DND-41 (cell line): ENCODE results near the gene AFF3.

ENCODE experiments used
- ATAC-seq: fragments of 200-7000 bp; cut with Tn5 transposase; 3 replicates; pipeline ENCODE4 v1.9.1; 2021; ENCODE audit warnings: low read depth; ENCODE audit not compliant: insufficient read depth
- DNase-seq: peaks from one replicate; pipeline ENCODE4 v3.0.0-alpha.2; 2020
- H2AFZ ChIP-seq: 2 replicates; pipeline ENCODE4 v1.6.0; 2012; ENCODE audit warnings: low read depth, low read length
- H3K27ac ChIP-seq: 2 replicates; pipeline ENCODE4 v1.5.1; 2012; ENCODE audit warnings: low read length, inconsistent platforms
- H3K27me3 ChIP-seq: fragments of 200-600 bp; sonication (generic); 2 replicates; pipeline ENCODE4 v1.6.0; 2012; ENCODE audit warnings: low read length, mild to moderate bottlenecking, inconsistent platforms; ENCODE audit not compliant: insufficient read depth, poor library complexity
- H3K36me3 ChIP-seq: 2 replicates; pipeline ENCODE4 v1.5.1; 2012; ENCODE audit warnings: low read length, inconsistent platforms; ENCODE audit not compliant: insufficient read depth
- H3K4me1 ChIP-seq: 2 replicates; pipeline ENCODE4 v1.5.1; 2012; ENCODE audit warnings: mild to moderate bottlenecking, low read length; ENCODE audit not compliant: insufficient read depth
- H3K4me2 ChIP-seq: 2 replicates; pipeline ENCODE4 v1.6.0; 2012; ENCODE audit warnings: mild to moderate bottlenecking, moderate library complexity, low read length, inconsistent platforms; ENCODE audit not compliant: insufficient read depth
- H3K4me3 ChIP-seq, 2 experiments: fragments of 200-600 bp in 1 of 2; shearing (Covaris generic) in 1 of 2; 2 replicates each; pipeline ENCODE4 v1.5.1; 2012 to 2016; ENCODE audit warnings: inconsistent platforms in 2 of 2, low read length in 2 of 2, mild to moderate bottlenecking in 2 of 2, low read depth in 1 of 2, moderate library complexity in 1 of 2
- H3K79me2 ChIP-seq: 2 replicates; pipeline ENCODE4 v1.6.0; 2012; ENCODE audit warnings: low read length, inconsistent platforms; ENCODE audit not compliant: insufficient read depth
- H3K9ac ChIP-seq: 2 replicates; pipeline ENCODE4 v1.6.0; 2012; ENCODE audit warnings: low read depth, mild to moderate bottlenecking, inconsistent platforms, low read length, moderate library complexity
- H3K9me3 ChIP-seq: 2 replicates; pipeline ENCODE4 v1.5.1; 2012; ENCODE audit warnings: low read length, moderate library complexity, mild to moderate bottlenecking, inconsistent platforms; ENCODE audit not compliant: insufficient read depth, severe bottlenecking
- H4K20me1 ChIP-seq: 2 replicates; pipeline ENCODE4 v1.6.0; 2012; ENCODE audit warnings: low read length; ENCODE audit not compliant: insufficient read depth
- CTCF ChIP-seq: IDR thresholded peaks from 2 replicates; pipeline ENCODE4 v1.5.1; 2012; ENCODE audit warnings: borderline replicate concordance, low read length, moderate library complexity, mild to moderate bottlenecking; ENCODE audit not compliant: poor library complexity, severe bottlenecking; ENCODE audit errors: extremely low read depth
- EZH2 ChIP-seq: IDR thresholded peaks from 3 replicates; pipeline ENCODE4 v1.6.1; 2012; ENCODE audit warnings: borderline replicate concordance, low read depth, mild to moderate bottlenecking, moderate library complexity, low read length, inconsistent platforms; ENCODE audit not compliant: severe bottlenecking

Gene AFF3

GRCh38 chr2:99842451-99842850 lies 299.9 kb downstream of the AFF3 start:
- Histone ChIP-seq H2AFZ (no peak overlapping the region), H3K4me2 (no peak overlapping the region), H3K4me1 (no peaks in the 10 kb centered on the region), H3K79me2 (no peaks in the 10 kb centered on the region), H4K20me1 (no peaks in the 10 kb centered on the region; the same call in 1 of the 2 replicates), H3K36me3 (no peaks in the 10 kb centered on the region), H3K27me3 (no peaks in the 10 kb centered on the region), H3K4me3 (no peak overlapping the region), H3K9me3 (no peaks in the 10 kb centered on the region), H3K27ac (no peak overlapping the region), H3K9ac (no peak overlapping the region)
- TF ChIP-seq EZH2 (no peak), CTCF (no peak)
- DNase-seq, result no peak
- no peak for ATAC-seq

- DNase-seq (no peak), ATAC-seq (no peak)
- Histone ChIP-seq H3K36me3 (no peaks in the 10 kb centered on the region), H4K20me1 (no peaks in the 10 kb centered on the region; the same call in 1 of the 2 replicates), H3K4me1 (no peaks in the 10 kb centered on the region), H3K27ac (no peak overlapping the region), H3K9ac (no peak overlapping the region), H3K9me3 (no peaks in the 10 kb centered on the region), H3K79me2 (no peaks in the 10 kb centered on the region), H2AFZ (no peak overlapping the region), H3K4me3 (no peak overlapping the region), H3K4me2 (no peak overlapping the region), H3K27me3 (no peaks in the 10 kb centered on the region)
- TF ChIP-seq CTCF, result no peak
- TF ChIP-seq EZH2, result no peak
These were observed 300.6 kb downstream of the AFF3 start for GRCh38 chr2:99841749-99842148.

GRCh38 chr2:99840831-99841230 lies 301.6 kb downstream of the AFF3 start:
- Histone ChIP-seq H3K4me3 (no peak overlapping the region), H3K4me2 (no peak overlapping the region), H3K9ac (no peak overlapping the region), H3K9me3 (no peaks in the 10 kb centered on the region), H4K20me1 (no peaks in the 10 kb centered on the region; the same call in 1 of the 2 replicates), H3K79me2 (no peaks in the 10 kb centered on the region), H3K27ac (no peak overlapping the region), H3K4me1 (no peaks in the 10 kb centered on the region), H3K27me3 (no peaks in the 10 kb centered on the region), H2AFZ (no peak overlapping the region), H3K36me3 (no peaks in the 10 kb centered on the region; the same call in 1 of the 2 replicates)
- TF ChIP-seq CTCF, result no peak
- no peak for TF ChIP-seq EZH2
- DNase-seq, result no peak
- no peak for ATAC-seq
